MM.1S (cell line): ENCODE results near the gene DCPS.

Experiments
- CTCF ChIP-seq: fragments of 300-600 bp; sonication (generic); IDR thresholded peaks from 2 replicates; pipeline ENCODE4 v1.5.1; 2016; ENCODE audit warnings: antibody characterized with exemption, low read length, mixed read lengths
- EZH2 ChIP-seq: fragments of 300-600 bp; sonication (generic); optimal IDR thresholded peaks from 2 replicates; pipeline ENCODE3; 2017; ENCODE audit warnings: low read depth, mild to moderate bottlenecking, antibody characterized with exemption, low read length, mixed read lengths

- no peak for TF ChIP-seq CTCF
- no peak for TF ChIP-seq EZH2
These were observed 89.3 kb downstream of the DCPS start for GRCh38 chr11:126393143-126393542.
